GM18498 (cell line): Measurements from ENCODE around the gene ACOD1.
"Not testable (repeated sequence)": the region's sequence is repeated elsewhere in the genome, so short reads cannot be mapped to it uniquely, and the experiment has no call there.

Experiments
- ATAC-seq: cut with Tn5 transposase; IDR thresholded peaks from one replicate; pipeline ENCODE4 v1.9.1; 2021; ENCODE audit warnings: mild to moderate bottlenecking, moderate library complexity; ENCODE audit not compliant: unreplicated experiment

Gene ACOD1

GRCh38 chr13:76948149-76948548 is at the start of gene ACOD1:
Gene ACOD1, plus strand, starts transcription at chr13:76948511. Its CDS starts 48 bp downstream, at chr13:76948559.
- ATAC-seq: no peak

GRCh38 chr13:76899066-76899465 is 49.2 kb upstream of the ACOD1 start:
- ATAC-seq: not testable (repeated sequence)

GRCh38 chr13:76903544-76904162 is 44.7 kb upstream of the ACOD1 start:
- peak; percentile 97 for ATAC-seq

GRCh38 chr13:76904507-76904906 is 43.8 kb upstream of the ACOD1 start:
- no peak for ATAC-seq

- ATAC-seq: no peak
Measured at GRCh38 chr13:76912476-76912875, 35.8 kb upstream of the ACOD1 start.

- no peak for ATAC-seq
Measured at GRCh38 chr13:76913898-76914297, 34.4 kb upstream of the ACOD1 start.

GRCh38 chr13:76917095-76917494 is 31.2 kb upstream of the ACOD1 start:
- ATAC-seq: no peak

- ATAC-seq: not testable (repeated sequence)
Measured at GRCh38 chr13:76917755-76918481, 30.4 kb upstream of the ACOD1 start.

GRCh38 chr13:76921516-76921915 is 26.8 kb upstream of the ACOD1 start:
- no peak for ATAC-seq

- ATAC-seq: no peak
Measured at GRCh38 chr13:76925115-76925514, 23.2 kb upstream of the ACOD1 start.

GRCh38 chr13:76927955-76928354 is 20.4 kb upstream of the ACOD1 start:
- ATAC-seq: no peak

GRCh38 chr13:76928456-76928855 is 19.9 kb upstream of the ACOD1 start:
- ATAC-seq: no peak

GRCh38 chr13:76929320-76929719 is 19.0 kb upstream of the ACOD1 start:
- no peak for ATAC-seq

- ATAC-seq: no peak
Measured at GRCh38 chr13:76929851-76930374, 18.4 kb upstream of the ACOD1 start.

GRCh38 chr13:76932076-76932475 is 16.2 kb upstream of the ACOD1 start:
- no peak for ATAC-seq

GRCh38 chr13:76934671-76935070 is 13.6 kb upstream of the ACOD1 start:
- ATAC-seq: no peak

GRCh38 chr13:76936763-76937162 is 11.5 kb upstream of the ACOD1 start:
- ATAC-seq: no peak

GRCh38 chr13:76937281-76937820 is 11.0 kb upstream of the ACOD1 start:
- no peak for ATAC-seq

- no peak for ATAC-seq
Measured at GRCh38 chr13:76939215-76939614, 9.1 kb upstream of the ACOD1 start.

GRCh38 chr13:76942363-76942762 is 5.9 kb upstream of the ACOD1 start:
- no peak for ATAC-seq

- no peak for ATAC-seq
Measured at GRCh38 chr13:76943646-76944045, 4.7 kb upstream of the ACOD1 start.

GRCh38 chr13:76944456-76944855 is 3.9 kb upstream of the ACOD1 start:
- no peak for ATAC-seq
